K562 (cell line): ENCODE results near the gene SENP8. TPM values are rescaled to one million over a fixed set of nuclear protein-coding genes. Genes with fewer than 3 reads are reported as not detected.

Experiments used
- ATAC-seq: fragments of 200-7000 bp; cut with Tn5 transposase; 3 replicates; pipeline ENCODE4 v1.9.1; 2020; ENCODE audit warnings: moderate library complexity
- BruUV-seq: library from RNA; stranded (reverse); fragments of 400-500 nt; replicated peaks from 2 replicates; lab custom pipeline; 2021; lab: Mats Ljungman, UMichigan
- CTCF ChIA-PET: fragments of 300-600 bp; formaldehyde crosslinking; extraction: SDS; loops from one replicate; lab custom pipeline; 2021; ENCODE audit warnings: low intra/inter-chr PET ratio; lab: Yijun Ruan, JAX
- POLR2A ChIA-PET: fragments of 300-600, 350-650 bp; sonication (Branson Sonifier 250); formaldehyde crosslinking; extraction: SDS; loops from one replicate; lab custom pipeline; 2021; ENCODE audit warnings: antibody characterized with exemption, inconsistent platforms; lab: Yijun Ruan, JAX
- DNase-seq, 4 experiments: peaks; one replicate each; pipeline versions ENCODE4 v3.0.0 to v3.0.0-alpha.2; 2011 to 2018; ENCODE audit warnings: low spot score in 3 of 4, mixed read lengths in 3 of 4; ENCODE audit errors: extremely low read depth in 1 of 4
- FAIRE-seq: peaks from 2 replicates; lab custom pipeline; 2011; peaks lifted over from hg19 to GRCh38; lab: Jason Lieb, UNC
- H2AFZ ChIP-seq: 2 replicates; pipeline ENCODE4 v1.6.0; 2011; ENCODE audit warnings: low read depth, low read length, control low read depth, inconsistent platforms
- H3K27ac ChIP-seq: fragments of 200-600 bp; 3 replicates; pipeline ENCODE4 v1.8.0; 2011; ENCODE audit warnings: low read depth, mild to moderate bottlenecking, control low read depth, inconsistent platforms, low read length, moderate library complexity, mixed read lengths; ENCODE audit errors: extremely low read depth
- H3K27me3 ChIP-seq, 2 experiments: fragments of 300-600 bp in 1 of 2; 2 replicates in 1 of 2; 3 replicates in 1 of 2; pipeline versions ENCODE4 v1.6.0 to v1.8.0; 2011; ENCODE audit warnings: inconsistent platforms in 2 of 2, low read length in 2 of 2, mild to moderate bottlenecking in 1 of 2, mixed read lengths in 1 of 2, moderate library complexity in 1 of 2; ENCODE audit not compliant: control insufficient read depth in 2 of 2, insufficient read depth in 2 of 2
- H3K36me3 ChIP-seq: fragments of 300-600 bp; 3 replicates; pipeline ENCODE4 v1.8.0; 2011; ENCODE audit warnings: mild to moderate bottlenecking, low read length, inconsistent platforms; ENCODE audit not compliant: control insufficient read depth, insufficient read depth
- H3K4me1 ChIP-seq, 2 experiments: fragments of 200-600 bp in 1 of 2; replicated peaks in 1 of 2; 2 replicates in 1 of 2; 3 replicates in 1 of 2; pipeline versions ENCODE4 v1.5.1 to v1.8.0; 2011; ENCODE audit warnings: inconsistent platforms in 2 of 2, low read length in 2 of 2, mild to moderate bottlenecking in 1 of 2, mixed read lengths in 1 of 2, moderate library complexity in 1 of 2; ENCODE audit not compliant: control insufficient read depth in 2 of 2, insufficient read depth in 2 of 2
- H3K4me2 ChIP-seq: 2 replicates; pipeline ENCODE4 v1.6.1; 2011; ENCODE audit warnings: low read length, control low read depth, inconsistent platforms, mixed read lengths; ENCODE audit not compliant: insufficient read depth
- H3K4me3 ChIP-seq: fragments of 200-600 bp; sonication (generic), shearing (Covaris generic); 2 replicates; pipeline ENCODE4 v1.5.1; 2016; ENCODE audit warnings: control low read depth, inconsistent platforms
- H3K79me2 ChIP-seq: fragments of 200-600 bp; 3 replicates; pipeline ENCODE4 v1.8.0; 2011; ENCODE audit warnings: low read length, inconsistent platforms; ENCODE audit not compliant: control insufficient read depth, insufficient read depth
- H3K9ac ChIP-seq, 2 experiments: 2 replicates each; pipeline versions ENCODE4 v1.6.0 to v1.6.1; 2011; ENCODE audit warnings: low read depth in 2 of 2, low read length in 2 of 2, control low read depth in 1 of 2, inconsistent platforms in 1 of 2, mild to moderate bottlenecking in 1 of 2, mixed read lengths in 1 of 2; ENCODE audit not compliant: insufficient read depth in 1 of 2
- H3K9me1 ChIP-seq: one replicate; pipeline ENCODE4 v1.6.0; 2011; ENCODE audit warnings: inconsistent platforms, mild to moderate bottlenecking, low read length, moderate library complexity; ENCODE audit not compliant: control insufficient read depth, insufficient read depth
- H3K9me3 ChIP-seq: replicated peaks from 2 replicates; pipeline ENCODE4 v1.5.1; 2011; ENCODE audit warnings: low read depth, low read length, inconsistent platforms; ENCODE audit not compliant: control insufficient read depth, insufficient read depth
- H4K20me1 ChIP-seq: replicated peaks from 2 replicates; pipeline ENCODE4 v1.6.1; 2011; ENCODE audit warnings: low read length, inconsistent platforms, mixed read lengths; ENCODE audit not compliant: control insufficient read depth, insufficient read depth
- ETS2 ChIP-seq: IDR thresholded peaks from 2 replicates; pipeline ENCODE4 v1.6.1; 2016; ENCODE audit warnings: borderline replicate concordance, missing genetic modification characterization, mild to moderate bottlenecking, moderate library complexity, missing compliant biosample characterization; ENCODE audit not compliant: poor library complexity, severe bottlenecking
- RB1 ChIP-seq: fragments of 450-650 bp; IDR thresholded peaks from 2 replicates; pipeline ENCODE4 v1.6.1; 2017; ENCODE audit warnings: low read depth, mild to moderate bottlenecking
- ZNF140 ChIP-seq: fragments of 250-450 bp; sonication (Bioruptor Pico); IDR thresholded peaks from 2 replicates; pipeline ENCODE4 v1.8.0; 2021; ENCODE audit warnings: moderate library complexity, mild to moderate bottlenecking, inconsistent platforms
- ZNF445 ChIP-seq: fragments of 250-450 bp; sonication (Bioruptor Pico); IDR thresholded peaks from 2 replicates; pipeline ENCODE4 v1.4.0; 2020; ENCODE audit warnings: low read depth, mild to moderate bottlenecking, moderate library complexity
- WGBS: fragments of 100-300 bp; shearing (Covaris generic); methylation state at CpG from one replicate; pipeline ENCODE4 v1.1.6; 2016; ENCODE audit warnings: low coverage, mixed read lengths; ENCODE audit not compliant: insufficient coverage; ENCODE audit errors: missing lambda C conversion rate; 5-methylcytosine and 5-hydroxymethylcytosine counted together
- in situ Hi-C: fragments of 300-500 bp; cut with MboI; formaldehyde crosslinking; loops from 4 replicates; pipeline ENCODE4 v1.15.0; 2018; ENCODE audit warnings: inconsistent platforms, mixed read lengths
- intact Hi-C: fragments of 100-400 bp; cut with micrococcal nuclease; formaldehyde crosslinking; loops from 2 replicates; pipeline ENCODE4 v1.14.2; 2022
- polyA plus RNA-seq, 8 experiments: library from polyadenylated mRNA; depleted of rRNA in 4 of 8; stranded (reverse) in 5 of 8; unstranded in 3 of 8; fragments of >200 nt; fragmentation: Nextera tagmentation in 2 of 8; fragmentation: Illumina TruSeq in 1 of 8; extraction: Ambion mirVana in 2 of 8; extraction: Trizol in 1 of 8; gene quantifications; 2 replicates each; pipeline versions ENCODE4 v1.2.1 to v1.2.3, GENCODE V29; 2011 to 2014; ENCODE audit warnings: inconsistent platforms in 1 of 8, missing spikeins in 1 of 8
- total RNA-seq, 7 experiments: library from RNA; depleted of rRNA in 6 of 7; stranded (reverse); fragments of >200 nt in 6 of 7; fragmentation: Illumina TruSeq in 2 of 7; extraction: Trizol in 2 of 7; gene quantifications; 2 replicates each; pipeline versions ENCODE4 v1.2.1 to v1.2.3, GENCODE V29; 2011 to 2021; ENCODE audit warnings: low replicate concordance in 1 of 7
- TF ChIP-seq, protein P1 (sequence below): fragments of 250-450 bp; sonication (Bioruptor Pico); IDR thresholded peaks from 2 replicates; pipeline ENCODE4 v1.5.1; 2021; ENCODE audit warnings: mild to moderate bottlenecking
- TF ChIP-seq, protein P2 (sequence below): fragments of 450-650 bp; IDR thresholded peaks from 2 replicates; pipeline ENCODE4 v1.6.1; 2016; ENCODE audit warnings: mild to moderate bottlenecking, moderate library complexity
- TF ChIP-seq, protein P3 (sequence below), 3 experiments: IDR thresholded peaks in 2 of 3; conservative IDR thresholded peaks in 1 of 3; 2 replicates each; pipeline ENCODE4 v1.5.1; 2011 to 2012; ENCODE audit warnings: low read length in 3 of 3, mild to moderate bottlenecking in 3 of 3, control low read depth in 2 of 3, improper control_type of control experiment in 1 of 3, inconsistent platforms in 1 of 3, low read depth in 1 of 3, mixed read lengths in 1 of 3, moderate library complexity in 1 of 3; ENCODE audit not compliant: insufficient read depth in 2 of 3

Gene SENP8
- total and polyA plus RNA-seq, 9 of the 15 experiments (the other 6 are each of a cell fraction or from before 2014, with no cell fraction given): 1.4 to 5.4 (median 2.4) TPM

DNA sequence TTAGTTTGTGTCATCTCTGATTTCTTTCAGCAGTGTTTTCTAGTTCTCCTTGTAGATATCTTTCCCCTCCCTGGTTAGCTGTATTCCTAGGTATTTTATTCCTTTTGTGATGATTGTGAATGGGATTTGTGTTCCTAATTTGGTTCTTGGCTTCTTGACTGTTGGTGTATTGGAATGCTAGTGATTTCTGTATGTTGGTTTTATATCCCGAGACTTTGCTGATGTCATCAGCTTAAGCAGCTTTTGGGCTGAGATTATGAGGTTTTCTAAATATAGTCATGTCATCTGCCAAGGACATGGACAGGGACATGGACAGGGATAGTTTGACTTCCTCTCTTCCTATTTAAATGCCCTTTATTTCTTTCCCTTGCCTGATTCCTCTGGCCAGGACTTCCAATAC lies 36.0 kb upstream of the SENP8 start:
- Histone ChIP-seq H3K36me3 (no peaks in the 10 kb centered on the region), H3K9me1 (no peaks in the 10 kb centered on the region), H4K20me1 (no peaks in the 10 kb centered on the region), H3K9me3 (peaks cover 6% of the 10 kb centered on the region; the same call in 1 of the 2 replicates), H3K79me2 (no peaks in the 10 kb centered on the region), H3K9ac (no peak overlapping the region), H3K27ac (no peak overlapping the region), H2AFZ (no peak overlapping the region), H3K4me2 (no peak overlapping the region), H3K4me3 (no peak overlapping the region), H3K27me3 (no peaks in the 10 kb centered on the region), H3K4me1 (no peaks in the 10 kb centered on the region)
- BruUV-seq: no TSS peak
- in situ Hi-C loops: no loop called here
- ATAC-seq: no peak
- POLR2A ChIA-PET: no interaction called here
- 20% methylated on average over 1 of the region's 1 CpG for WGBS
- no peak for DNase-seq
- CTCF ChIA-PET: no interaction called here
- no peak for FAIRE-seq
- intact Hi-C loops: no loop called here
- no peak for TF ChIP-seq ZNF445 (CRISPR knock-in tag)
- TF ChIP-seq, protein P1, sequence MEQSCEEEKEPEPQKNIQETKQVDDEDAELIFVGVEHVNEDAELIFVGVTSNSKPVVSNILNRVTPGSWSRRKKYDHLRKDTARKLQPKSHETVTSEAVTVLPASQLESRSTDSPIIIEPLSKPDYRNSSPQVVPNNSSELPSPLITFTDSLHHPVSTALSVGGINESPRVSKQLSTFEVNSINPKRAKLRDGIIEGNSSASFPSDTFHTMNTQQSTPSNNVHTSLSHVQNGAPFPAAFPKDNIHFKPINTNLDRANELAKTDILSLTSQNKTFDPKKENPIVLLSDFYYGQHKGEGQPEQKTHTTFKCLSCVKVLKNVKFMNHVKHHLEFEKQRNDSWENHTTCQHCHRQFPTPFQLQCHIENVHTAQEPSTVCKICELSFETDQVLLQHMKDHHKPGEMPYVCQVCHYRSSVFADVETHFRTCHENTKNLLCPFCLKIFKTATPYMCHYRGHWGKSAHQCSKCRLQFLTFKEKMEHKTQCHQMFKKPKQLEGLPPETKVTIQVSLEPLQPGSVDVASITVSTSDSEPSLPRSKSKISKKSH (CRISPR knock-in tag): no peak
- TF ChIP-seq ZNF140 (CRISPR knock-in tag): no peak
- TF ChIP-seq RB1: no peak
- TF ChIP-seq, protein P2, sequence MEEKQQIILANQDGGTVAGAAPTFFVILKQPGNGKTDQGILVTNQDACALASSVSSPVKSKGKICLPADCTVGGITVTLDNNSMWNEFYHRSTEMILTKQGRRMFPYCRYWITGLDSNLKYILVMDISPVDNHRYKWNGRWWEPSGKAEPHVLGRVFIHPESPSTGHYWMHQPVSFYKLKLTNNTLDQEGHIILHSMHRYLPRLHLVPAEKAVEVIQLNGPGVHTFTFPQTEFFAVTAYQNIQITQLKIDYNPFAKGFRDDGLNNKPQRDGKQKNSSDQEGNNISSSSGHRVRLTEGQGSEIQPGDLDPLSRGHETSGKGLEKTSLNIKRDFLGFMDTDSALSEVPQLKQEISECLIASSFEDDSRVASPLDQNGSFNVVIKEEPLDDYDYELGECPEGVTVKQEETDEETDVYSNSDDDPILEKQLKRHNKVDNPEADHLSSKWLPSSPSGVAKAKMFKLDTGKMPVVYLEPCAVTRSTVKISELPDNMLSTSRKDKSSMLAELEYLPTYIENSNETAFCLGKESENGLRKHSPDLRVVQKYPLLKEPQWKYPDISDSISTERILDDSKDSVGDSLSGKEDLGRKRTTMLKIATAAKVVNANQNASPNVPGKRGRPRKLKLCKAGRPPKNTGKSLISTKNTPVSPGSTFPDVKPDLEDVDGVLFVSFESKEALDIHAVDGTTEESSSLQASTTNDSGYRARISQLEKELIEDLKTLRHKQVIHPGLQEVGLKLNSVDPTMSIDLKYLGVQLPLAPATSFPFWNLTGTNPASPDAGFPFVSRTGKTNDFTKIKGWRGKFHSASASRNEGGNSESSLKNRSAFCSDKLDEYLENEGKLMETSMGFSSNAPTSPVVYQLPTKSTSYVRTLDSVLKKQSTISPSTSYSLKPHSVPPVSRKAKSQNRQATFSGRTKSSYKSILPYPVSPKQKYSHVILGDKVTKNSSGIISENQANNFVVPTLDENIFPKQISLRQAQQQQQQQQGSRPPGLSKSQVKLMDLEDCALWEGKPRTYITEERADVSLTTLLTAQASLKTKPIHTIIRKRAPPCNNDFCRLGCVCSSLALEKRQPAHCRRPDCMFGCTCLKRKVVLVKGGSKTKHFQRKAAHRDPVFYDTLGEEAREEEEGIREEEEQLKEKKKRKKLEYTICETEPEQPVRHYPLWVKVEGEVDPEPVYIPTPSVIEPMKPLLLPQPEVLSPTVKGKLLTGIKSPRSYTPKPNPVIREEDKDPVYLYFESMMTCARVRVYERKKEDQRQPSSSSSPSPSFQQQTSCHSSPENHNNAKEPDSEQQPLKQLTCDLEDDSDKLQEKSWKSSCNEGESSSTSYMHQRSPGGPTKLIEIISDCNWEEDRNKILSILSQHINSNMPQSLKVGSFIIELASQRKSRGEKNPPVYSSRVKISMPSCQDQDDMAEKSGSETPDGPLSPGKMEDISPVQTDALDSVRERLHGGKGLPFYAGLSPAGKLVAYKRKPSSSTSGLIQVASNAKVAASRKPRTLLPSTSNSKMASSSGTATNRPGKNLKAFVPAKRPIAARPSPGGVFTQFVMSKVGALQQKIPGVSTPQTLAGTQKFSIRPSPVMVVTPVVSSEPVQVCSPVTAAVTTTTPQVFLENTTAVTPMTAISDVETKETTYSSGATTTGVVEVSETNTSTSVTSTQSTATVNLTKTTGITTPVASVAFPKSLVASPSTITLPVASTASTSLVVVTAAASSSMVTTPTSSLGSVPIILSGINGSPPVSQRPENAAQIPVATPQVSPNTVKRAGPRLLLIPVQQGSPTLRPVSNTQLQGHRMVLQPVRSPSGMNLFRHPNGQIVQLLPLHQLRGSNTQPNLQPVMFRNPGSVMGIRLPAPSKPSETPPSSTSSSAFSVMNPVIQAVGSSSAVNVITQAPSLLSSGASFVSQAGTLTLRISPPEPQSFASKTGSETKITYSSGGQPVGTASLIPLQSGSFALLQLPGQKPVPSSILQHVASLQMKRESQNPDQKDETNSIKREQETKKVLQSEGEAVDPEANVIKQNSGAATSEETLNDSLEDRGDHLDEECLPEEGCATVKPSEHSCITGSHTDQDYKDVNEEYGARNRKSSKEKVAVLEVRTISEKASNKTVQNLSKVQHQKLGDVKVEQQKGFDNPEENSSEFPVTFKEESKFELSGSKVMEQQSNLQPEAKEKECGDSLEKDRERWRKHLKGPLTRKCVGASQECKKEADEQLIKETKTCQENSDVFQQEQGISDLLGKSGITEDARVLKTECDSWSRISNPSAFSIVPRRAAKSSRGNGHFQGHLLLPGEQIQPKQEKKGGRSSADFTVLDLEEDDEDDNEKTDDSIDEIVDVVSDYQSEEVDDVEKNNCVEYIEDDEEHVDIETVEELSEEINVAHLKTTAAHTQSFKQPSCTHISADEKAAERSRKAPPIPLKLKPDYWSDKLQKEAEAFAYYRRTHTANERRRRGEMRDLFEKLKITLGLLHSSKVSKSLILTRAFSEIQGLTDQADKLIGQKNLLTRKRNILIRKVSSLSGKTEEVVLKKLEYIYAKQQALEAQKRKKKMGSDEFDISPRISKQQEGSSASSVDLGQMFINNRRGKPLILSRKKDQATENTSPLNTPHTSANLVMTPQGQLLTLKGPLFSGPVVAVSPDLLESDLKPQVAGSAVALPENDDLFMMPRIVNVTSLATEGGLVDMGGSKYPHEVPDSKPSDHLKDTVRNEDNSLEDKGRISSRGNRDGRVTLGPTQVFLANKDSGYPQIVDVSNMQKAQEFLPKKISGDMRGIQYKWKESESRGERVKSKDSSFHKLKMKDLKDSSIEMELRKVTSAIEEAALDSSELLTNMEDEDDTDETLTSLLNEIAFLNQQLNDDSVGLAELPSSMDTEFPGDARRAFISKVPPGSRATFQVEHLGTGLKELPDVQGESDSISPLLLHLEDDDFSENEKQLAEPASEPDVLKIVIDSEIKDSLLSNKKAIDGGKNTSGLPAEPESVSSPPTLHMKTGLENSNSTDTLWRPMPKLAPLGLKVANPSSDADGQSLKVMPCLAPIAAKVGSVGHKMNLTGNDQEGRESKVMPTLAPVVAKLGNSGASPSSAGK: no peak
- TF ChIP-seq ETS2: no peak
- TF ChIP-seq, protein P3, sequence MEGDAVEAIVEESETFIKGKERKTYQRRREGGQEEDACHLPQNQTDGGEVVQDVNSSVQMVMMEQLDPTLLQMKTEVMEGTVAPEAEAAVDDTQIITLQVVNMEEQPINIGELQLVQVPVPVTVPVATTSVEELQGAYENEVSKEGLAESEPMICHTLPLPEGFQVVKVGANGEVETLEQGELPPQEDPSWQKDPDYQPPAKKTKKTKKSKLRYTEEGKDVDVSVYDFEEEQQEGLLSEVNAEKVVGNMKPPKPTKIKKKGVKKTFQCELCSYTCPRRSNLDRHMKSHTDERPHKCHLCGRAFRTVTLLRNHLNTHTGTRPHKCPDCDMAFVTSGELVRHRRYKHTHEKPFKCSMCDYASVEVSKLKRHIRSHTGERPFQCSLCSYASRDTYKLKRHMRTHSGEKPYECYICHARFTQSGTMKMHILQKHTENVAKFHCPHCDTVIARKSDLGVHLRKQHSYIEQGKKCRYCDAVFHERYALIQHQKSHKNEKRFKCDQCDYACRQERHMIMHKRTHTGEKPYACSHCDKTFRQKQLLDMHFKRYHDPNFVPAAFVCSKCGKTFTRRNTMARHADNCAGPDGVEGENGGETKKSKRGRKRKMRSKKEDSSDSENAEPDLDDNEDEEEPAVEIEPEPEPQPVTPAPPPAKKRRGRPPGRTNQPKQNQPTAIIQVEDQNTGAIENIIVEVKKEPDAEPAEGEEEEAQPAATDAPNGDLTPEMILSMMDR (IDR thresholded peaks at IDR 0.05 in 2 of 3, conservative IDR thresholded peaks at IDR 0.05 in 1 of 3; ENCODE audit: insufficient read depth in 2 of 3, low read depth in 1 of 3, low read length in 3 of 3): no peak
